ENCODE data around the gene CDK15.

CDK15 gene

GRCh38 chr2:201938156-201938775, 131.9 kb downstream of the CDK15 start:
- DNase-seq (ENCODE audit: low read depth in 2 of 2) = no peak

GRCh38 chr2:201938781-201939180, 132.4 kb downstream of the CDK15 start:
- no peak for DNase-seq (ENCODE audit: low read depth in 2 of 2)

- DNase-seq (ENCODE audit: low read depth in 2 of 2) = no peak
Observed at GRCh38 chr2:201939453-201939941, 133.2 kb downstream of the CDK15 start.

- no peak for DNase-seq (ENCODE audit: low read depth in 2 of 2)
Observed at GRCh38 chr2:201942531-201942930, 136.2 kb downstream of the CDK15 start.
